NCI-H446 (cell line): ENCODE results near the gene MACC1.
A peak's percentile ranks its signal among the peaks of the same experiment; 100 is the strongest.

Experiments used
- DNase-seq, 2 experiments: peaks; one replicate each; lab custom pipeline; 2025; lab: John Stamatoyannopoulos, UW

Gene MACC1

DNA sequence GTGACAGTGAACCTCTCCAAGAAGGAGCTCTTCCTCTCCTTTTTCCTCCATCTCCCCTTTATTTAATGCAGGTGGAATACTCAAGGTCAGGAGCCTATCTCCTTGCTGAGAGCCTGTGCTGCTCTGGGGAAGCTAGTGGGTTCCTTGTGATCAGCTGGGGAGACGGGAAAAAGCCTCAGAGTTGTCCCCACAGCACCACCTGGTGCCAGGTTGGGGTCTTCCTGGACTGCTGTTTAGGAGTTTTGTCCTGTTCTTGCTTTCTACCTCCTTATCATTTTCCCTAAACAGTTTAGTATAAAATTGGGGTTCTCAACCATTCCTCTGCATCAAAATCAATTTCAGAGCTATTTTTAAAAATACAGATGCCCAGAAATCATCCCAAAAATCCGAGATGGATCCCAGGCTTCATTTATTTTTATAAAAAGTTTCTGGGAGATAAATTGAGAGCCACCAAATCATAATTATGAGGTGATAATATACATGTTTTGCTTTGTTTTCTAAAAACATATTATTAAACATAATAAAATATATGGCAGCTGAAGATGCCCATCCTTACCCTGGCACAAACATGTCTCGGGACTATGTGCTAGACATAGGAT, 44.3 kb downstream of the MACC1 start:
- peak; percentile 39 to 77 for DNase-seq

GRCh38 chr7:20170633-20171032, 46.6 kb downstream of the MACC1 start:
- no peak for DNase-seq

DNA sequence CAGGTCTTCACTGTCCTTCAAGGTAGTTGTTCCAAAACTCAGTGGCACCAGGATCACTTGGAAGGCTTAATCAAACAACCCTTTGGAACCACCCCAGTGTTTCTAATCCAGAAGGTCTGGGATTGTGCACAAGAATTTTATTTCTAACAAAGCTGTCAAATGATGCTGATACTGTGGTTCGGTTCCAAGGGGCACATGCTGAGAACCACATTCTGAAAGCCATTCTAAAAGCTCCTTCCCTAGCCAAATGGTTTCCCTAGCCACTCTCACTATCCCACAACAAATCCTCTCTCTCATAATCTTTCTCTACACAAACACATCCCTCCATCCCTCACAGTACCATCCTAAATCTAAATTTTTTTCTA, 52.1 kb downstream of the MACC1 start:
- DNase-seq: no peak

DNA sequence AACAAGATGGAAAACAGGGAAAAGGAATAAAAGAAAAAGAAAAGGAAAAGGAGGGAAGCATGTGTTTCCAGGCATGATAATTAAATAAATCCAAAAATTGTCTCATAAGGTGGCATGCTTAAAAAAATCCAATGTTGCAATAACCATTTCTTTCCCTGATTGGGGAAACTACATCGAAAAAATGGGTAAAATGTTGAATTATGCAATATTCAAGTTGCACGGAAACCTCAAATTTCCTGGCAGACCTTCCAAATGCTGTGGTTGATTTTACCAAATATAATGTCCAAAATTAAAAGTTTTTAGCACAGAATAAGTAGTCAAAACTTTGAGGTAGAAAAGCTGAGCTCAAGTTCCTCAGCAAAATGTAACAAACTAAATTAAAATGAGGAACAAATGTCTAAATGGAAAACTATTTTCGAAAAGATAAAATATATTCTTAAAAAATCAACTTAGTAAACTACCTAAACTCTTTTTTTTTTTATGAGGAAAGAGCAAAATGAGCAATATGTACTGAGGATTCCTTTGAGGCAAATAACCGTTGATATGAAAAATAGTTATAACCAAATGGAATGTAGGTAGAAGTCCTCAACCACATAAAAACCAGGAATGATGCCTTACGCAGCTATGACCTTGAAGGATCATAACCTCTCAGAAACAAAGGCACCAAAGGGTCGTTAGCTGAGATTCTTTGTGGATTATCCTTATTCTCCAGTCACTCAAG, 52.6 kb downstream of the MACC1 start:
- no peak for DNase-seq

DNA sequence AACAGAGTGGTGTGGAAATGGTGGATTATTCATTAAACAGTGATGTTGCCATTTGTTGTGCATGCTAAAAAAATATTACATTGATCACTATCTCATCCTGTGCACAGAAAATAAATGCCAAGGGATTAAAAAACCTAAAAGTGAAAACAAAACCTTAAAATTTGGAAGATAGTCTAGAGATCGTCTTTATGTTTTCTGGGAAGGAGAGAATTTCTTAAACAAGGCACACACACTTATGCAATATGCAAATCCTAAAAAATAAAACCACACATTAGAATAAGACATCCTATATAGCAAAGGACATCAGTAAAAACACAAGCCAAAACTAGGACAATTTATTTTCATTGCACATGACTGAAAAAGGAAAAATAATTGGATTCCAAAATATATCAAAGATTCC, 54.5 kb downstream of the MACC1 start:
- no peak for DNase-seq

GRCh38 chr7:20159226-20159747, 57.9 kb downstream of the MACC1 start:
- DNase-seq: no peak

GRCh38 chr7:20158684-20159083, 58.5 kb downstream of the MACC1 start:
- no peak for DNase-seq

DNA sequence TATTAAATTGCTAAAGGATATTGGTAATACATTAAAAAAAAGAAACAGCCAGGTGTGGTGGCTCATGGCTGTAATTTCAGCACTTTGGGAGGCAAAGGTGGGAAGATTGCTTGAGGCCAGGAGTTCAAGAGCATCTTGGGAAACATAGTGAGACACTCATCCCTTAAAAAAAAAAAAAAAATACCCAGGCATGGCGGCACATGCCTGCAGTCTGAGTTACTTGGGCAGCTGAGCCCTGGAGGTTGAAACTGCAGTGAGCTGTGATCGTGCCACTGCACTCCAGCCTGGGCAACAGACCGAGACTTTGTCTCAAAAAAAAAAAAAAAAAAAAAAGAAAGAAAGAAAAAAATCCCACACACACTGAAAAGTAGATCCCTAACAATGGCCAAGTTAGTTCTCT, 59.7 kb downstream of the MACC1 start:
- no peak for DNase-seq

DNA sequence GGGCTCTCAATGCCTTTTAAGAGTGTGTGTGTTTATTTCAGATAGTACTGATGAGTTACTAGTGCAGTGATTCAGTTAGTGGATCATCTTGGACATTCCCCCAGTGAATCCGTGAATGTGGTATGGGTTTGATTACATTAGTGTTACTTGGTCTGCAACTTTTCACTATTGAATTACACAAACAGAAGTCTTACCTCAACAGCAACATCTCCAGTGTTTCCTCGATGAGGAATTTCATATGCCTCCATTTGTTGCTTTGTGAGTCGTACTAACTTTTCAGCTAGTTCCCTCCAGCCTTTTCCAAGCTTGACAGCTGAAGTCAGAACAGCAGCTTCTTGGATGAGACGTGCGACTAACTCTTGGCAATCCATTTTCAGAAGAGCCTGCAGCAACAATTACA, 63.2 kb downstream of the MACC1 start:
- no peak for DNase-seq

DNA sequence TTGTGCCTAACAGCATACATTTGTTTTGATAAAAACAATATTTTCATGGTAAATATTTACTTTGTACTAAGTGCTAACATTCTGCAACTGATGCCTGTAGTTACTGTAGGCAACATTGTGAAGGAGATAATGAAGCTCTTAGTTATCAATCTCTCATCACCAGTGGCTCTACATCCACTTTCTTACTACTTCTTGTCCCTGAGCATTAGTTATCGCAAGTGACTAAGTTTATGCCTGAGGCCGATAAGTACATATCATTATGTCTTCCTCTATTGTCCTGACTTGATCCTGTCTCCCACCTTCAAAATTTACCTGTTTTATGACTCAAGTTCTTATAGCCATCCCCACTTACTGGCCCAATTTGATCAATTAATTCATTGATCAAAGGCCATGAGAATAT, 63.6 kb downstream of the MACC1 start:
- no peak for DNase-seq

DNA sequence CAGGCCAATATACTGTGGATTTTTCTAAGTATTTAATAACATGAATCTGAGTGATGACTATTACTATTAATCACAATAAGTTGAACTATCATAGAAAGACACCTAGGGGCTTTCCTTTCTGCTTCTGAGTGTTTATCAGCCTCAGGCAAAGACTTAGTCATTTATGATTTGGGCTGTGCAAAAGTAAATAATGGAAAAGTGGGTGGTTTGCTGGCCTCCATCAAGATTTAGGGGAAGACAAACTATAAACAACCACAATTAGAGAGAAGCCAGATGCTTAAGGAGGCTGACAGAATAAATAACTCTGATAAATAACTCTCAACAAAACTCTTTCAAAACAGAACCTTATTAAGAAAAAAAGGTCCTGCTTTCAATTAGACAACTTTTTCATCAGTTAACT, 64.7 kb downstream of the MACC1 start:
- no peak for DNase-seq

- DNase-seq: no peak
Measured at GRCh38 chr7:20151708-20152456, 65.3 kb downstream of the MACC1 start.

DNA sequence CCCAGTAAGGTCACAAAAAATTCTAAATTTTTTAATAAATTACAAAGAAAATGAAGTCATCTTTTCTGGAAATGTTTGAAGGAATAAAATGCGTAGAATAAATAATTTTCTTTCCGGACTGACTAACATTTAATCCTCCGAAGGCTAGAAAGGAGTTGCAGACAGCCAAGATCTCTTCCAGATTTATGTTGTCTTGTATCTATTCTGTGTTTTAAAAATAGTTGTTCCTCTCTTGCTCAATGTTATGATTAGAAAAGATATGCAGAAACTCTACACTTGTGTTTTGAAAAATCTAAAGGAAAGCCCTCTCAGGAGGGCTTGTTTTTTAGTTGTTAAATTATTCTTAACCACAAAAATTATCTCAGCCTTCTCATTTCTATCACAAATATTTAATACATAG, 70.7 kb downstream of the MACC1 start:
- no peak for DNase-seq

- DNase-seq: no peak
Measured at GRCh38 chr7:20144801-20145200, 72.4 kb downstream of the MACC1 start.

DNA sequence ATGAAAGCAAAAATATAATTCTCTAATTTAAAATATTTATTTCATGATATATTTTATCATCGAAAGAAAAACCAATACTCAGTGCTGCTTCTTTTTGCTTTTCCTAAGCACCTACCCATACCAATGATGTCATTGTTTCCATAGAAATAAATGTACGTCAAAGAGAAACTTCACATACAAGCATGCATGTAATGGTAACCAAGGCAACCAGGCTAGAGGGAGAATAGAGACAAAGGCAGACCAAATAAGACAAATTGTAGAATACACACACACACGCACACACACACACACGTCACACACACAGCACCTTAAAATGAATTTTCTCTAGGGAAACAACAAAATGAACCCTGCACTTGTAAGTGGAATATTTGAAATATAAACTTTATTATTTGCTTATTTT, 75.5 kb downstream of the MACC1 start:
- peak in 1 of 2 experiments; percentile 27 for DNase-seq

DNA sequence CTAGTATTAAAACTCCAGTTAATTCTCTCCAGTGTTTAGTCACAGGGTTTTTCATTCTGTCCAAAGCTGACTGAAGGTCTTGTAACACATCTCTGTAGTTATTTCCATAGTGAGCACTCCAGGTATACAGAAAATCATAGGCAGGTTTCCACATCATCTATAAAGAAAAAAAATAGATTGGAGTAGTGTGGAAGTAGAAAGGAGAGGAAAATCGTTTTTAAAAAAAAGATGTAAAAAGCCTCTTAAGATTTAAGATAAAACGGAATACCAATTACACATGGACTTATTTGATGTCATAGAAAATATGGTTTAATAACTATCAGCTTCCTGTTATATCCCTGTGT, 76.2 kb downstream of the MACC1 start:
- no peak for DNase-seq

GRCh38 chr7:20140291-20141001, 76.7 kb downstream of the MACC1 start:
- DNase-seq: no peak

- no peak for DNase-seq
Measured at GRCh38 chr7:20136647-20137046, 80.5 kb downstream of the MACC1 start.

- no peak for DNase-seq
Measured at GRCh38 chr7:20133803-20134202, 83.4 kb downstream of the MACC1 start.

DNA sequence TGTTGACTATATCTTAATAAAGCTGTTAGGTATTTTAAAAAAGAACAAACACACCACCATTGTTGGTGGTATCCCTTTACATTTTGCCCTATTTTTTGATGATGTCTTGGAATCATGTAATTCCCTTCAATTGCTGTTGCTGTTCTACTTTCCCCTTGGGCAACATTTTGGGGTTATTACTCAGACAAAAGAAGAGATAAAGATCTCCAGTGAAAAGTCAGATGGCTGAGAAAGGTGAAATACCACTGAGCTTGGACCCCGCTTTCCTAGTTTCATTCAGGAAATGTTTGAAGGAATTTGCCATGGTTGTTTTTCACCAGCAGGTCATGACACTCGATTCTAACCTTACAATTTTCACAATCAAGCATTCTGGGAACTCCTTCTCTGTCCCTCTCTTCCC, 84.6 kb downstream of the MACC1 start:
- no peak for DNase-seq

- DNase-seq: no peak
Measured at GRCh38 chr7:20131776-20132175, 85.4 kb downstream of the MACC1 start.

- no peak for DNase-seq
Measured at GRCh38 chr7:20129920-20130319, 87.3 kb downstream of the MACC1 start.

GRCh38 chr7:20128001-20128400, 89.2 kb downstream of the MACC1 start:
- no peak for DNase-seq
